ENCODE data around the gene PPP1R26.

The PPP1R26 gene

DNA sequence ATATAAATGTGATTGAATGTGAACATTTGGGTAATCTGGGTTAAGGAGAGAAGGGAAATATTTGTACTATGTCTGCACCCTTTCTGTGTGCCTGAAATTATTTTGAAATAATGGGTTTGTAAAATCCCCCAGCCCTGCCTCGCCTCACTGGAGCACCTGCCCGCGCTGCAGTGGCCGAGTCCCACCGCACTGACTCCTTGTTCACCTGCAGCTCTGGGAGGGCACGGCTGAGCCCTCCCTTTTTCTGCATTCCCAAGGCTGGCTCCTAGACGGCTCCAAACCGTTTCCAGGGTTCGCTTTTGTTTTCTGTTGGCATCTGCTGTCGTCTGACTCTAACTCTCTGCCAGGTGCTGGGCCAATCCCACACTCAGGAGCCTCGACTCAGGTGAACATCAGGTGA lies 17.6 kb upstream of the PPP1R26 start:
- Histone ChIP-seq H3K27me3 (replicated peaks; ENCODE audit: control insufficient read depth, insufficient read depth, low read length) (peaks cover 1% of the 10 kb centered on the region; the same call in 1 of the 2 replicates), H3K36me3 (ENCODE audit: control insufficient read depth, insufficient read depth, low read length) (no peaks in the 10 kb centered on the region), H3K4me3 (replicated peaks; ENCODE audit: low read depth, low read length) (no peak overlapping the region)
- TF ChIP-seq, protein P1, sequence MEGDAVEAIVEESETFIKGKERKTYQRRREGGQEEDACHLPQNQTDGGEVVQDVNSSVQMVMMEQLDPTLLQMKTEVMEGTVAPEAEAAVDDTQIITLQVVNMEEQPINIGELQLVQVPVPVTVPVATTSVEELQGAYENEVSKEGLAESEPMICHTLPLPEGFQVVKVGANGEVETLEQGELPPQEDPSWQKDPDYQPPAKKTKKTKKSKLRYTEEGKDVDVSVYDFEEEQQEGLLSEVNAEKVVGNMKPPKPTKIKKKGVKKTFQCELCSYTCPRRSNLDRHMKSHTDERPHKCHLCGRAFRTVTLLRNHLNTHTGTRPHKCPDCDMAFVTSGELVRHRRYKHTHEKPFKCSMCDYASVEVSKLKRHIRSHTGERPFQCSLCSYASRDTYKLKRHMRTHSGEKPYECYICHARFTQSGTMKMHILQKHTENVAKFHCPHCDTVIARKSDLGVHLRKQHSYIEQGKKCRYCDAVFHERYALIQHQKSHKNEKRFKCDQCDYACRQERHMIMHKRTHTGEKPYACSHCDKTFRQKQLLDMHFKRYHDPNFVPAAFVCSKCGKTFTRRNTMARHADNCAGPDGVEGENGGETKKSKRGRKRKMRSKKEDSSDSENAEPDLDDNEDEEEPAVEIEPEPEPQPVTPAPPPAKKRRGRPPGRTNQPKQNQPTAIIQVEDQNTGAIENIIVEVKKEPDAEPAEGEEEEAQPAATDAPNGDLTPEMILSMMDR (IDR thresholded peaks at IDR 0.05; ENCODE audit: insufficient read depth, low read length, poor library complexity, severe bottlenecking): no peak
- DNase-seq (ENCODE audit: extremely low read depth, insufficient read length): no peak

DNA sequence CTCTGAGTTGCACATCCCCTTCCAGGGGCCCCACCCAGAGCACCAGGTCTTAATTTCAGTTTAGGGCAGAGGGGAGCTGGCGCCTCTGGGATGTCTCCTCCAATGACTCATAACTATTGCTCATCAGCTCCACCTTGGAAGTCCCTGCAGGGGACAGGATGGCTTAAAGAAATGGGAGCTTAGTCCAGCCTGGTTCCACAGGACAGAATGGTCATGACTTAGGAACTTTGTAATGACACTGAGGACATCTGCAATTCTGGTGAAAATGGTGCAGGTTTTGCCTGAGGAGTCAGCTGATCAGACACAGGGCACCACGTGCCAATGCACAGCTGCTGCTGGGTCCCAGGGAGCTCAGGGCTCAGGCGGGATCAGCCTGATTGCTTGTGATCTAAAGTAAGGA lies 16.4 kb upstream of the PPP1R26 start:
- DNase-seq (ENCODE audit: extremely low read depth, insufficient read length): no peak
- no peak overlapping the region for H3K4me3 ChIP-seq (replicated peaks; ENCODE audit: low read depth, low read length)
- no peaks in the 10 kb centered on the region for H3K36me3 ChIP-seq (ENCODE audit: control insufficient read depth, insufficient read depth, low read length)
- H3K27me3 ChIP-seq (replicated peaks; ENCODE audit: control insufficient read depth, insufficient read depth, low read length): peaks cover 1% of the 10 kb centered on the region; the same call in 1 of the 2 replicates
- TF ChIP-seq, protein P1 (IDR thresholded peaks at IDR 0.05; ENCODE audit: insufficient read depth, low read length, poor library complexity, severe bottlenecking): no peak

DNA sequence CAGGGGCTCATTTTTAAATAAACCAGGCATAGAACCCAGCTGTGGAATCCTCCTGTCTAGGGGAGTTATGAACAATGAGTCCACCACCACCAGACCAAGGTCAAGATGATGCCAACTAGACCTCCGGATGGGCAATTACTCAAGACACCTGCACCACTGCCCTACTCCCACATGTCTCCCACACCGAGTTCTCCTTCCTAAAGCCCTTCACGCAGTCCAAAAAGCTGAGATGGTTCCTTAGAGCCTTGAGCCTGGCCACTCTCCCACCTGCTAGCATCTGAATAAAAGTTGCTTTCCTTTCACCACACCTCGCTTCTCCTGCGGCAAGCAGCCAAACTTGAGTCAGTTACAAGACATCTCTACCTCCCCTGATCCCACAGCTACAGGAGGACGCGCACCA lies 15.4 kb upstream of the PPP1R26 start:
- DNase-seq (ENCODE audit: extremely low read depth, insufficient read length): no peak
- Histone ChIP-seq H3K27me3 (replicated peaks; ENCODE audit: control insufficient read depth, insufficient read depth, low read length) (peaks cover 1% of the 10 kb centered on the region; the same call in 1 of the 2 replicates), H3K4me3 (replicated peaks; ENCODE audit: low read depth, low read length) (no peak overlapping the region), H3K36me3 (ENCODE audit: control insufficient read depth, insufficient read depth, low read length) (no peaks in the 10 kb centered on the region)
- TF ChIP-seq, protein P1 (IDR thresholded peaks at IDR 0.05; ENCODE audit: insufficient read depth, low read length, poor library complexity, severe bottlenecking): no peak

DNA sequence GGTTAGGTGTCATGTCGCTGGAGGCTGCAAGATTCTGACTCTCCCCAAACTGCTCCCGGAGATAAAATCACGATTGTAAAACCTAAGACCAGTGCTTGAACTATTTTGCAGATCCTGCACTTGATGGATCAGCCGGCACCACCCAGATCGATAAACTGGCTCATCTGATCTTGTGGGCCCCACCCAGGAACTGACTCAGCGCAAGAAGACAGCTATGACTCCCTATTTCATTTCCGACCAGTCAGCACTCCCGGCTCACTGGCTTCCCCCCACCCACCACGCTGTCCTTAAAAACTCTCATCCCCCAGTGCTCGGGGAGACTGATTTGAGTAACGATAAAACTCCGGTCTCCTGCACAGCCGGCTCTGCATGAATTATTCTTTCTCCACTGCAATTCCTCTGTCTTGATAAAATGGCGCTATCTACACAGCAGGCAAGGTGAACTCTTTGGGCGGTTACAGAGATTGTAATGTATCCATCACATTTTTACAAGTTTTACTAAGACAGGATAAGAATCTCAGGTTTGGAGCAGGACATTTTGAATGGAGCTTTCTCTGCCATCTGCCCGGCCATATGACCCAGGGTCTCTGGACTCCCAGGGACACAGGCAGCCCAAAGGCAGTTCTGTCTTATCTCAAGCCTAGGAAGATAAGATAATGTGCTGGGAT lies 10.6 kb upstream of the PPP1R26 start:
- TF ChIP-seq, protein P1 (IDR thresholded peaks at IDR 0.05; ENCODE audit: insufficient read depth, low read length, poor library complexity, severe bottlenecking): no peak
- Histone ChIP-seq H3K36me3 (ENCODE audit: control insufficient read depth, insufficient read depth, low read length) (no peaks in the 10 kb centered on the region), H3K27me3 (replicated peaks; ENCODE audit: control insufficient read depth, insufficient read depth, low read length) (no peaks in the 10 kb centered on the region; the same call in 1 of the 2 replicates), H3K4me3 (replicated peaks; ENCODE audit: low read depth, low read length) (no peak overlapping the region)
- DNase-seq (ENCODE audit: extremely low read depth, insufficient read length): no peak

DNA sequence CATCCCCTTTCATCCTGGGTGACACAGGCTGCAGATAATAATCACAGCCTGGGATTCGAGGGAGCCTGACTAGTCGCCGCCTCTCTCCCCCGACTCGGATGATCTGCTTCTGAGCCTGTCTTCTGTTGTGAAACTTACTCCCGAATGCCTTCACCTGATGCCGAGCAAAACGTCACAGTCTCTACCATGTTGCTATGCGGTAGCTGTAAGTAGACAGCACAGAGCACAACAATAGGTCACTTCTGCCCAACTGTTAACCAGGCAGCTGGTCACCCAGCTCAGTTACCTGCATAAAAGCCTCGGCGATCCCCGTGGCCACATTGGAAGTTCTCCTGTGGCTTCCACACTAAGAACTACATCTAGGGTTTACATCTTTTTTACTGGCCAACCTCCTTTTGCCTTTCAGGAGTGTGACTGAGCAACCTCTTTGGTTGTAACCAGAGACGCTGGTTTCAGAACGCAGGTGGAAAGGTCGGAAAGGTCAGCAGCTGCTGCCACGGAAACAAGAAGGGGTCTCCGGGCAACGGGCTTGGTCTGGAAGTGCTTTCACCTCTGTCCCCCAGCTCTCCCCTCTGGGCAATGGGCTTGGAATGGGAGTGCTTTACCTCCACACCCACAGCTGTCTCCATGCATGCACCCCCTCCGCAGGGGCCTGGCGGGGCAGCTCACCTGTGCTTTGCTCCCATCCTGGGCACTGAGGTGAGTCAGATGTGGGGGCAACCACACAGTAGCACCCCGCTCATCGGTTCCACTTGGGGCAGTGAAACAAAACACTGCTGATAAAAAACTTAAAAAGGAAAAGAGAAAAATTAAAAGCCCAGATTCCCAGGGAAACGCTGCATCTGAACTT lies 7.6 kb upstream of the PPP1R26 start:
- Histone ChIP-seq H3K4me3 (replicated peaks; ENCODE audit: low read depth, low read length) (no peak overlapping the region), H3K36me3 (ENCODE audit: control insufficient read depth, insufficient read depth, low read length) (no peaks in the 10 kb centered on the region), H3K27me3 (replicated peaks; ENCODE audit: control insufficient read depth, insufficient read depth, low read length) (no peaks in the 10 kb centered on the region; the same call in 1 of the 2 replicates)
- no peak for DNase-seq (ENCODE audit: extremely low read depth, insufficient read length)
- TF ChIP-seq, protein P1 (IDR thresholded peaks at IDR 0.05; ENCODE audit: insufficient read depth, low read length, poor library complexity, severe bottlenecking): no peak
